ENCODE measurements around the gene ZFAND3. TPM values are rescaled to one million over a fixed set of nuclear protein-coding genes. Genes with fewer than 3 reads are reported as not detected.

ZFAND3 gene
- total RNA-seq, 2 experiments from 2014 or later: 34.4 to 37.0 TPM

- H3K36me3 ChIP-seq (ENCODE audit: insufficient read depth, low read length): peaks cover 24% of the 10 kb centered on the region
- no peak for TF ChIP-seq CTCF (IDR thresholded peaks at IDR 0.05)
- ATAC-seq (ENCODE audit: poor library complexity) (no peak), DNase-seq (no peak)
- Mint-ChIP-seq H3K36me3 (ENCODE audit: low read depth) (peaks cover 47% of the 10 kb centered on the region), H3K27me3 (no peaks in the 10 kb centered on the region), H3K4me3 (no peak overlapping the region), H3K9me3 (no peaks in the 10 kb centered on the region), H3K4me1 (ENCODE audit: low read depth) (peaks cover 31% of the 10 kb centered on the region), H3K27ac (no peak overlapping the region)
- intact Hi-C loops (cut with DNase I, micrococcal nuclease): no loop called here
- H3K27ac ChIP-seq (ENCODE audit: low read depth in 1 of 2, low read length in 2 of 2): no peak overlapping the region
- H3K4me1 ChIP-seq (ENCODE audit: insufficient read depth, low read length): no peaks in the 10 kb centered on the region
- ChIA-PET POLR2A (no interaction called here), CTCF (no interaction called here)
- H3K4me3 ChIP-seq (ENCODE audit: low read length): no peak overlapping the region
- H3K9me3 ChIP-seq (ENCODE audit: control insufficient read depth in 1 of 2, insufficient read depth in 1 of 2, low read length in 2 of 2): no peaks in the 10 kb centered on the region
- no peaks in the 10 kb centered on the region for H3K27me3 ChIP-seq (ENCODE audit: control insufficient read depth in 1 of 2, insufficient read depth in 2 of 2, low read length in 2 of 2)
Observed at GRCh38 chr6:38115626-38116008, 296.1 kb downstream of the ZFAND3 start.

GRCh38 chr6:38116248-38116647, 296.7 kb downstream of the ZFAND3 start:
- ChIA-PET CTCF (no interaction called here), POLR2A (interaction anchor here (0.8 kb wide), 1 partner anchor 30 kb away, joined by 3 read pairs; no protein-coding TSS in a partner anchor)
- H3K4me3 ChIP-seq (ENCODE audit: low read length): no peak overlapping the region
- H3K27me3 ChIP-seq (ENCODE audit: control insufficient read depth in 1 of 2, insufficient read depth in 2 of 2, low read length in 2 of 2): no peaks in the 10 kb centered on the region
- no peak overlapping the region for H3K4me3 Mint-ChIP-seq
- H3K36me3 ChIP-seq (ENCODE audit: insufficient read depth, low read length): peaks cover 30% of the 10 kb centered on the region
- no peak for ATAC-seq (ENCODE audit: poor library complexity)
- no peaks in the 10 kb centered on the region for H3K9me3 Mint-ChIP-seq
- H3K36me3 Mint-ChIP-seq (ENCODE audit: low read depth): peaks cover 53% of the 10 kb centered on the region
- DNase-seq: no peak
- H3K27me3 Mint-ChIP-seq: no peaks in the 10 kb centered on the region
- H3K27ac ChIP-seq (ENCODE audit: low read depth in 1 of 2, low read length in 2 of 2): no peak overlapping the region
- peaks cover 27% of the 10 kb centered on the region for H3K4me1 Mint-ChIP-seq (ENCODE audit: low read depth)
- no peak for TF ChIP-seq CTCF (IDR thresholded peaks at IDR 0.05)
- no peaks in the 10 kb centered on the region for H3K9me3 ChIP-seq (ENCODE audit: control insufficient read depth in 1 of 2, insufficient read depth in 1 of 2, low read length in 2 of 2)
- no peak overlapping the region for H3K27ac Mint-ChIP-seq
- no peaks in the 10 kb centered on the region for H3K4me1 ChIP-seq (ENCODE audit: insufficient read depth, low read length)
- intact Hi-C loops (cut with DNase I, micrococcal nuclease): no loop called here

GRCh38 chr6:38117281-38117680, 297.8 kb downstream of the ZFAND3 start:
- ATAC-seq (ENCODE audit: poor library complexity) (no peak), DNase-seq (no peak)
- H3K27me3 Mint-ChIP-seq: no peaks in the 10 kb centered on the region
- POLR2A ChIA-PET: no interaction called here
- Histone ChIP-seq H3K4me3 (ENCODE audit: low read length) (no peak overlapping the region), H3K27ac (ENCODE audit: low read depth in 1 of 2, low read length in 2 of 2) (no peak overlapping the region), H3K27me3 (ENCODE audit: control insufficient read depth in 1 of 2, insufficient read depth in 2 of 2, low read length in 2 of 2) (no peaks in the 10 kb centered on the region), H3K36me3 (ENCODE audit: insufficient read depth, low read length) (peaks cover 34% of the 10 kb centered on the region), H3K9me3 (ENCODE audit: control insufficient read depth in 1 of 2, insufficient read depth in 1 of 2, low read length in 2 of 2) (no peaks in the 10 kb centered on the region), H3K4me1 (ENCODE audit: insufficient read depth, low read length) (no peaks in the 10 kb centered on the region)
- CTCF ChIA-PET: interaction anchor here (0.7 to 1.5 kb wide), 3 partner anchors 9 to 161 kb away, joined by 3 read pairs; no protein-coding TSS in a partner anchor
- H3K36me3 Mint-ChIP-seq (ENCODE audit: low read depth): peaks cover 56% of the 10 kb centered on the region
- no peak overlapping the region for H3K27ac Mint-ChIP-seq
- no peak for TF ChIP-seq CTCF (IDR thresholded peaks at IDR 0.05)
- H3K4me1 Mint-ChIP-seq (ENCODE audit: low read depth): peaks cover 17% of the 10 kb centered on the region
- H3K9me3 Mint-ChIP-seq: no peaks in the 10 kb centered on the region
- H3K4me3 Mint-ChIP-seq: no peak overlapping the region
- intact Hi-C loops (cut with DNase I, micrococcal nuclease): no loop called here
